HG03139 (cell line): ENCODE measurements around the gene PSENEN.
"Not testable (repeated sequence)": the region's sequence is repeated elsewhere in the genome, so short reads cannot be mapped to it uniquely, and the experiment has no call there.

Experiments used
- ATAC-seq: cut with Tn5 transposase; IDR thresholded peaks from one replicate; pipeline ENCODE4 v1.9.1; 2021; ENCODE audit not compliant: unreplicated experiment

PSENEN gene

GRCh38 chr19:35718345-35719041, 27.0 kb upstream of the PSENEN start:
- no peak for ATAC-seq

- ATAC-seq: no peak
These were observed 25.9 kb upstream of the PSENEN start for GRCh38 chr19:35719402-35720162.

- no peak for ATAC-seq
These were observed 25.3 kb upstream of the PSENEN start for GRCh38 chr19:35720163-35720524.

- no peak for ATAC-seq
These were observed 24.8 kb upstream of the PSENEN start for GRCh38 chr19:35720648-35721047.

- no peak for ATAC-seq
These were observed 24.1 kb upstream of the PSENEN start for GRCh38 chr19:35721374-35721773.

GRCh38 chr19:35722461-35722860, 23.0 kb upstream of the PSENEN start:
- ATAC-seq: no peak

GRCh38 chr19:35722897-35723296, 22.6 kb upstream of the PSENEN start:
- no peak for ATAC-seq

GRCh38 chr19:35723671-35724070, 21.8 kb upstream of the PSENEN start:
- ATAC-seq: no peak

GRCh38 chr19:35724132-35724531, 21.3 kb upstream of the PSENEN start:
- not testable (repeated sequence) for ATAC-seq

- ATAC-seq: no peak
These were observed 20.9 kb upstream of the PSENEN start for GRCh38 chr19:35724560-35724959.

GRCh38 chr19:35725216-35725861, 20.1 kb upstream of the PSENEN start:
- ATAC-seq: no peak

GRCh38 chr19:35727053-35727955, 18.1 kb upstream of the PSENEN start:
- no peak for ATAC-seq

- ATAC-seq: no peak
These were observed 17.3 kb upstream of the PSENEN start for GRCh38 chr19:35727956-35728706.

GRCh38 chr19:35729021-35729420, 16.4 kb upstream of the PSENEN start:
- no peak for ATAC-seq

- ATAC-seq: no peak
These were observed 15.7 kb upstream of the PSENEN start for GRCh38 chr19:35729763-35730162.

GRCh38 chr19:35730326-35730725, 15.1 kb upstream of the PSENEN start:
- no peak for ATAC-seq

- no peak for ATAC-seq
These were observed 14.1 kb upstream of the PSENEN start for GRCh38 chr19:35731353-35731752.

GRCh38 chr19:35731779-35732405, 13.6 kb upstream of the PSENEN start:
- ATAC-seq: no peak

- ATAC-seq: no peak
These were observed 12.8 kb upstream of the PSENEN start for GRCh38 chr19:35732540-35733179.
